ENCODE results near the gene EBP. TPM values are rescaled to one million over a fixed set of nuclear protein-coding genes. Genes with fewer than 3 reads are reported as not detected.

Gene EBP
- polyA plus RNA-seq, 1 donor from 2014 or later = 134 TPM

GRCh38 chrX:48472851-48473703 lies 48.5 kb upstream of the EBP start:
- no peak overlapping the region for H3K4me2 ChIP-seq (ENCODE audit: low read length)
- no peak overlapping the region for H3K9ac ChIP-seq (ENCODE audit: low read length)
- no peak overlapping the region for H3K4me3 ChIP-seq (ENCODE audit: low read length)
- no peaks in the 10 kb centered on the region for H3K27me3 ChIP-seq (ENCODE audit: insufficient read depth, low read depth, low read length)
- H4K20me1 ChIP-seq (ENCODE audit: insufficient read depth) = no peaks in the 10 kb centered on the region
- H3K36me3 ChIP-seq (ENCODE audit: insufficient read depth, low read length) = no peaks in the 10 kb centered on the region
- H3K9me3 ChIP-seq (ENCODE audit: low read length) = no peaks in the 10 kb centered on the region
- TF ChIP-seq EZH2 (IDR thresholded peaks at IDR 0.05; ENCODE audit: borderline replicate concordance, insufficient read depth, low read length, poor library complexity, severe bottlenecking) = no peak
- TF ChIP-seq SMC3 (conservative IDR thresholded peaks at IDR 0.05; ENCODE audit: poor library complexity) = no peak
- TF ChIP-seq RAD21 (conservative IDR thresholded peaks at IDR 0.05) = no peak
- TF ChIP-seq POLR2AphosphoS5 (IDR thresholded peaks at IDR 0.05) = no peak
- no peak for TF ChIP-seq REST (IDR thresholded peaks at IDR 0.05; ENCODE audit: borderline replicate concordance)
- TF ChIP-seq MXI1 (conservative IDR thresholded peaks at IDR 0.05; ENCODE audit: poor library complexity, severe bottlenecking) = no peak
- no peaks in the 10 kb centered on the region for H3F3A ChIP-seq (ENCODE audit: insufficient read depth, low read length, poor library complexity, severe bottlenecking)
- H2AFZ ChIP-seq (ENCODE audit: low read depth, low read length) = no peak overlapping the region
- no peak overlapping the region for H3K27ac ChIP-seq (ENCODE audit: low read length)
- no peaks in the 10 kb centered on the region for H3K9me2 ChIP-seq (ENCODE audit: insufficient read depth, low read length)
- peaks cover 11% of the 10 kb centered on the region for H3K79me2 ChIP-seq (replicated peaks; ENCODE audit: insufficient read depth, low read length)

GRCh38 chrX:48473704-48473990 lies 48.0 kb upstream of the EBP start:
- Histone ChIP-seq H3K4me3 (ENCODE audit: low read length) (no peak overlapping the region), H3K79me2 (replicated peaks; ENCODE audit: insufficient read depth, low read length) (peaks cover 11% of the 10 kb centered on the region), H3K27ac (ENCODE audit: low read length) (no peak overlapping the region), H3F3A (ENCODE audit: insufficient read depth, low read length, poor library complexity, severe bottlenecking) (no peaks in the 10 kb centered on the region), H2AFZ (ENCODE audit: low read depth, low read length) (no peak overlapping the region), H4K20me1 (ENCODE audit: insufficient read depth) (no peaks in the 10 kb centered on the region), H3K9me3 (ENCODE audit: low read length) (no peaks in the 10 kb centered on the region), H3K36me3 (ENCODE audit: insufficient read depth, low read length) (no peaks in the 10 kb centered on the region), H3K9me2 (ENCODE audit: insufficient read depth, low read length) (no peaks in the 10 kb centered on the region), H3K27me3 (ENCODE audit: insufficient read depth, low read depth, low read length) (no peaks in the 10 kb centered on the region), H3K9ac (ENCODE audit: low read length) (no peak overlapping the region), H3K4me2 (ENCODE audit: low read length) (no peak overlapping the region)
- TF ChIP-seq POLR2AphosphoS5 (IDR thresholded peaks at IDR 0.05) = no peak
- TF ChIP-seq RAD21 (conservative IDR thresholded peaks at IDR 0.05) = no peak
- no peak for TF ChIP-seq SMC3 (conservative IDR thresholded peaks at IDR 0.05; ENCODE audit: poor library complexity)
- TF ChIP-seq TAF1 (IDR thresholded peaks at IDR 0.05; ENCODE audit: low read depth) = no peak
- TF ChIP-seq CTCF (IDR thresholded peaks at IDR 0.05; ENCODE audit: poor library complexity, severe bottlenecking) = no peak
- no peak for TF ChIP-seq REST (IDR thresholded peaks at IDR 0.05; ENCODE audit: borderline replicate concordance)
- TF ChIP-seq EZH2 (IDR thresholded peaks at IDR 0.05; ENCODE audit: borderline replicate concordance, insufficient read depth, low read length, poor library complexity, severe bottlenecking) = no peak
- no peak for TF ChIP-seq EP300 (conservative IDR thresholded peaks at IDR 0.05; ENCODE audit: poor library complexity, severe bottlenecking)
- TF ChIP-seq MXI1 (conservative IDR thresholded peaks at IDR 0.05; ENCODE audit: poor library complexity, severe bottlenecking) = no peak
